HEK293 (cell line): Measurements from ENCODE around the gene DDX10.
A peak's percentile ranks its signal among the peaks of the same experiment; 100 is the strongest.

Experiments
- ATF2 ChIP-seq: fragments of 450-650 bp; formaldehyde crosslinking; IDR thresholded peaks from 2 replicates; pipeline ENCODE4 v1.5.1; 2016; ENCODE audit warnings: missing biosample characterization, missing genetic modification characterization, low read depth
- FEZF1 ChIP-seq: fragments of 450-650 bp; formaldehyde crosslinking; IDR thresholded peaks from 2 replicates; pipeline ENCODE4 v1.5.1; 2016; ENCODE audit warnings: missing biosample characterization, missing genetic modification characterization
- GLI2 ChIP-seq: fragments of 450-650 bp; formaldehyde crosslinking; IDR thresholded peaks from 2 replicates; pipeline ENCODE4; 2017; ENCODE audit warnings: missing biosample characterization, missing genetic modification characterization, low read depth, borderline replicate concordance
- HIC1 ChIP-seq: fragments of 450-650 bp; formaldehyde crosslinking; IDR thresholded peaks from 2 replicates; pipeline ENCODE4 v1.5.1; 2016; ENCODE audit warnings: missing biosample characterization, missing genetic modification characterization
- OSR2 ChIP-seq: fragments of 450-650 bp; formaldehyde crosslinking; IDR thresholded peaks from 2 replicates; pipeline ENCODE4 v1.5.1; 2016; ENCODE audit warnings: missing biosample characterization, missing genetic modification characterization
- SP7 ChIP-seq: fragments of 450-650 bp; formaldehyde crosslinking; IDR thresholded peaks from 2 replicates; pipeline ENCODE4 v1.5.1; 2016; ENCODE audit warnings: missing biosample characterization, missing genetic modification characterization
- ZBTB7A ChIP-seq: fragments of 450-650 bp; formaldehyde crosslinking; IDR thresholded peaks from 2 replicates; pipeline ENCODE4 v1.5.1; 2016; ENCODE audit warnings: low read depth, missing biosample characterization, missing genetic modification characterization
- ZEB2 ChIP-seq: fragments of 450-650 bp; formaldehyde crosslinking; IDR thresholded peaks from 2 replicates; pipeline ENCODE4 v1.5.1; 2016; ENCODE audit warnings: missing biosample characterization, missing genetic modification characterization
- ZFP41 ChIP-seq: fragments of 450-650 bp; formaldehyde crosslinking; IDR thresholded peaks from 2 replicates; pipeline ENCODE4 v1.5.1; 2016; ENCODE audit warnings: missing biosample characterization, missing genetic modification characterization, borderline replicate concordance
- ZNF112 ChIP-seq: fragments of 450-650 bp; formaldehyde crosslinking; IDR thresholded peaks from 2 replicates; pipeline ENCODE4 v1.5.0; 2017; ENCODE audit warnings: missing biosample characterization, missing genetic modification characterization
- ZNF2 ChIP-seq: fragments of 450-650 bp; formaldehyde crosslinking; IDR thresholded peaks from 2 replicates; pipeline ENCODE4 v1.5.1; 2016; ENCODE audit warnings: missing biosample characterization, missing genetic modification characterization
- ZNF239 ChIP-seq: fragments of 450-650 bp; formaldehyde crosslinking; IDR thresholded peaks from 2 replicates; pipeline ENCODE4 v1.5.1; 2016; ENCODE audit warnings: missing biosample characterization, missing genetic modification characterization
- ZNF335 ChIP-seq: fragments of 450-650 bp; formaldehyde crosslinking; conservative IDR thresholded peaks from 2 replicates; pipeline ENCODE4 v1.5.1; 2016; ENCODE audit warnings: missing biosample characterization, missing genetic modification characterization
- ZNF366 ChIP-seq: fragments of 450-650 bp; formaldehyde crosslinking; conservative IDR thresholded peaks from 2 replicates; pipeline ENCODE4 v1.5.1; 2016; ENCODE audit warnings: missing biosample characterization, missing genetic modification characterization
- ZNF510 ChIP-seq: fragments of 450-650 bp; formaldehyde crosslinking; IDR thresholded peaks from 2 replicates; pipeline ENCODE4 v1.5.1; 2018; ENCODE audit warnings: mild to moderate bottlenecking, missing genetic modification characterization, missing biosample characterization; ENCODE audit not compliant: insufficient replicate concordance
- ZNF548 ChIP-seq: fragments of 450-650 bp; formaldehyde crosslinking; IDR thresholded peaks from 2 replicates; pipeline ENCODE4 v1.5.1; 2016; ENCODE audit warnings: missing biosample characterization, missing genetic modification characterization
- ZNF558 ChIP-seq: fragments of 450-650 bp; formaldehyde crosslinking; IDR thresholded peaks from 2 replicates; pipeline ENCODE4 v1.5.1; 2016; ENCODE audit warnings: missing biosample characterization, missing genetic modification characterization
- ZNF560 ChIP-seq: fragments of 450-650 bp; formaldehyde crosslinking; IDR thresholded peaks from 2 replicates; pipeline ENCODE4 v1.5.1; 2017; ENCODE audit warnings: missing biosample characterization, missing genetic modification characterization, borderline replicate concordance
- ZNF626 ChIP-seq: fragments of 450-650 bp; sonication (Bioruptor Pico); formaldehyde crosslinking; IDR thresholded peaks from 2 replicates; pipeline ENCODE4 v1.5.1; 2018; ENCODE audit warnings: missing biosample characterization, missing genetic modification characterization, inconsistent platforms
- ZNF629 ChIP-seq: fragments of 450-650 bp; formaldehyde crosslinking; IDR thresholded peaks from 2 replicates; pipeline ENCODE4 v1.5.1; 2017; ENCODE audit warnings: missing biosample characterization, missing genetic modification characterization
- ZNF707 ChIP-seq: fragments of 450-650 bp; formaldehyde crosslinking; IDR thresholded peaks from 2 replicates; pipeline ENCODE4 v1.5.1; 2016; ENCODE audit warnings: missing biosample characterization, missing genetic modification characterization
- ZNF776 ChIP-seq: fragments of 450-650 bp; formaldehyde crosslinking; IDR thresholded peaks from 2 replicates; pipeline ENCODE4 v1.5.0; 2017; ENCODE audit warnings: missing biosample characterization, missing genetic modification characterization, borderline replicate concordance
- ZNF785 ChIP-seq: fragments of 450-650 bp; formaldehyde crosslinking; IDR thresholded peaks from 2 replicates; pipeline ENCODE4 v1.5.1; 2016; ENCODE audit warnings: missing biosample characterization, missing genetic modification characterization
- ZNF792 ChIP-seq: fragments of 450-650 bp; formaldehyde crosslinking; IDR thresholded peaks from 2 replicates; pipeline ENCODE4 v1.5.1; 2016; ENCODE audit warnings: missing biosample characterization, missing genetic modification characterization
- ZNF843 ChIP-seq: fragments of 450-650 bp; formaldehyde crosslinking; IDR thresholded peaks from 2 replicates; pipeline ENCODE4 v1.5.1; 2016; ENCODE audit warnings: missing biosample characterization, missing genetic modification characterization
- ZSCAN5A ChIP-seq: fragments of 450-650 bp; formaldehyde crosslinking; IDR thresholded peaks from 2 replicates; pipeline ENCODE4 v1.5.1; 2016; ENCODE audit warnings: missing biosample characterization, missing genetic modification characterization

The DDX10 gene

GRCh38 chr11:108882211-108882831 lies 217.5 kb downstream of the DDX10 start (continued):
- TF ChIP-seq ZNF112 (tag by site-specific recombination), result no peak
- TF ChIP-seq ZFP41 (tag by site-specific recombination), result no peak
- no peak for TF ChIP-seq ZNF548 (tag by site-specific recombination)
- TF ChIP-seq ZNF843, result 0 out of 2 replicates have a peak, but pooled peaks have one; percentile 37
- no peak for TF ChIP-seq ZNF785 (tag by site-specific recombination)
- no peak for TF ChIP-seq ZNF707 (tag by site-specific recombination)
- peak; percentile 59 for TF ChIP-seq HIC1
- TF ChIP-seq ZSCAN5A (tag by site-specific recombination), result no peak
- TF ChIP-seq SP7, result peak; percentile 31; the same call in 1 of the 2 replicates
- 0 out of 2 replicates have a peak, but pooled peaks have one; percentile 8 for TF ChIP-seq GLI2 (tag by site-specific recombination)
- 0 out of 2 replicates have a peak, but pooled peaks have one; percentile 17 for TF ChIP-seq FEZF1 (tag by site-specific recombination)
- TF ChIP-seq ZNF629 (tag by site-specific recombination), result 0 out of 2 replicates have a peak, but pooled peaks have one; percentile 32
- TF ChIP-seq ZNF560, result no peak
- TF ChIP-seq OSR2, result peak; percentile 78
- no peak for TF ChIP-seq ZNF558
- TF ChIP-seq ZNF792 (tag by site-specific recombination), result no peak
- no peak for TF ChIP-seq ZNF2
- no peak for TF ChIP-seq ZBTB7A
- TF ChIP-seq ZNF239 (tag by site-specific recombination), result no peak
- no peak for TF ChIP-seq ZNF335
- no peak for TF ChIP-seq ZNF366 (tag by site-specific recombination)
- TF ChIP-seq ZNF626 (tag by site-specific recombination), result no peak
- TF ChIP-seq ZNF776 (tag by site-specific recombination), result no peak
- no peak for TF ChIP-seq ZNF510
- TF ChIP-seq ZEB2 (tag by site-specific recombination), result no peak
- TF ChIP-seq ATF2 (tag by site-specific recombination), result no peak
